ENCODE data around the gene TMEM147.

GRCh38 chr19:35524181-35524837 is 21.1 kb upstream of the TMEM147 start:
- no peak for TF ChIP-seq CTCF (IDR thresholded peaks at IDR 0.05)
- no peak for TF ChIP-seq POLR2A (IDR thresholded peaks at IDR 0.05)
